HG02981 (cell line): ENCODE results near the gene FHOD3.

ENCODE experiments used
- ATAC-seq: cut with Tn5 transposase; IDR thresholded peaks from one replicate; pipeline ENCODE4 v1.9.1; 2021; ENCODE audit warnings: mild to moderate bottlenecking, moderate library complexity; ENCODE audit not compliant: unreplicated experiment

Gene FHOD3

DNA sequence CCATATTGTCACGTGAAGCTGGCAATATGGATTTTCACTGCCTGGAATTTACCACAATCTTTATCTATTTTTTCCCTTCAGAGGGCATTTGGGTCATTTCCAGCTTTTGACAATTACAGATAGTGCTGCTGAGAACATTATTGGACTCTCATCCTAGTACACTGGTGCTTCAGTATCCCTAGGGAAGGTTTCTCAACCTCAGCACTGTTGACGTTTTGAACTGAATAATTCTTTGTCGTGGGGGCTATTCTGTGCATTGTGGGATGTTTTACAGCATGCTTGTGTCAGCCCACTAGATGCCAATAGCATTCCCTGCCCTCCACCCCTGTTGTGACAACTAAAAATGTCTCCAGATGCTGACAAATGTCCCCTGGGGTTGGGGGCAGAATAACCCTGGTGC lies 345.5 kb downstream of the FHOD3 start:
- no peak for ATAC-seq

GRCh38 chr18:36648803-36649202 lies 351.3 kb downstream of the FHOD3 start:
- ATAC-seq: no peak

GRCh38 chr18:36649205-36649604 lies 351.7 kb downstream of the FHOD3 start:
- no peak for ATAC-seq

- no peak for ATAC-seq
Measured at GRCh38 chr18:36650266-36650665, 352.8 kb downstream of the FHOD3 start.

DNA sequence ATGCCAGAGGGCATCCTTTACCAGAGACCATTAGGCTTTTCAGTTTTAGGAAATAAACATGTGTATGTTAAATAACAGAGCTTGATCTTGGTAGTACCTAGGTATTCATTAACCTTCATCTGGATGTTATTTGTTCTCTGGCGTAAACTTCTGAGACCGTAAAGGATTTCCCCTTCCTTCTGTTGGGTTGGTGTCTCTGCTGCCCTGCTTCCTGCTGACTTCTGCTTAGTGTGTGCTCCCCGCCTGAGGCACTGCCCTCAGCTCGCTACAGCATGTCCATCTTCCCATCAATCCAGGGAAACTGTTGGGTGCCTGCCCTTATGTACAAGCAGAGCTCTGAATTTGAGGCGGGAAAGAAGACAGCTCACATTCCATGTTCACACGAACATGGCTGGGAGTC lies 353.4 kb downstream of the FHOD3 start:
- ATAC-seq: peak; percentile 79

GRCh38 chr18:36652503-36652902 lies 355.0 kb downstream of the FHOD3 start:
- no peak for ATAC-seq

GRCh38 chr18:36653141-36653869 lies 355.8 kb downstream of the FHOD3 start:
- no peak for ATAC-seq

DNA sequence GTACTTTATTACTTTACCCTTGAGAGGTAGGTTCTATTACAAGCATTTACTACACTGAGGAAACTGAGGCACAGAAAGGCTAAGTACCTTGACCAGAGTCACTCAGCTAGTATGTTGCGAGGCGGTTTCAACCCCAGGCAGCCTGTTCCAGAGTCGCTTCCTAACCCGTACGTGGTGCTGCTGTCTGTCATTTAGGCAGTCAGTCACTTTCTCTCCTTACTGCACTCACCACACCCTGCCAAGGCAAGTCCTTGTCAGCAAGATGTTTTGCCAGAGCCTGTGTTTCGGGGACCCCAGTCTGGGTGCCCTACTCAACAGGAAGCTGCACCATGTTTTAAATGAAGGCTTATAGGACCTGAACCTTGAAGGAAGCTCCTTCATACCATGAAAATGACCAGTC lies 356.4 kb downstream of the FHOD3 start:
- ATAC-seq: no peak

GRCh38 chr18:36655074-36655473 lies 357.6 kb downstream of the FHOD3 start:
- no peak for ATAC-seq

- no peak for ATAC-seq
Measured at GRCh38 chr18:36655930-36656329, 358.4 kb downstream of the FHOD3 start.

- no peak for ATAC-seq
Measured at GRCh38 chr18:36658611-36659010, 361.1 kb downstream of the FHOD3 start.

- ATAC-seq: no peak
Measured at GRCh38 chr18:36660311-36660710, 362.8 kb downstream of the FHOD3 start.

GRCh38 chr18:36661999-36662398 lies 364.5 kb downstream of the FHOD3 start:
- ATAC-seq: no peak

GRCh38 chr18:36663312-36663711 lies 365.8 kb downstream of the FHOD3 start:
- no peak for ATAC-seq

DNA sequence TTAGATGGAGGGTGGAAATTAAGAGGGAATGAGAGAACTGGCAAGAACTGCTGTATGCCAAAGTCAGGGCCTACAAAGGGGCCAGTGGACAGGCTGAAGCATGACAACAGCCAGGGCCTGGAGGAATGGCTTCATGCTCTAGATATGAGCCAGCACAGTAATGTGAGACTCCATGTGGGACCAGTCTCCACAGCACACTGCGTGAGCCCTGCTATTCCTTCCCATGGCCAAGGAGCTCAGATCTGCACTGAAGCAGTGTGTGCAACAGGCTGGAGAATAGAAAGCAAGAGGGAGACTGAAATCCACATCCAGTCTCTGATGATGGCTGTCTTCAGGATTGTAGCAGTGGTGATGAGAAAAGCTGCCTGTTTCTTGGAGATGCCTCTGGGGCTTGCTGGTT lies 368.4 kb downstream of the FHOD3 start:
- ATAC-seq: no peak

GRCh38 chr18:36667811-36668210 lies 370.3 kb downstream of the FHOD3 start:
- no peak for ATAC-seq

DNA sequence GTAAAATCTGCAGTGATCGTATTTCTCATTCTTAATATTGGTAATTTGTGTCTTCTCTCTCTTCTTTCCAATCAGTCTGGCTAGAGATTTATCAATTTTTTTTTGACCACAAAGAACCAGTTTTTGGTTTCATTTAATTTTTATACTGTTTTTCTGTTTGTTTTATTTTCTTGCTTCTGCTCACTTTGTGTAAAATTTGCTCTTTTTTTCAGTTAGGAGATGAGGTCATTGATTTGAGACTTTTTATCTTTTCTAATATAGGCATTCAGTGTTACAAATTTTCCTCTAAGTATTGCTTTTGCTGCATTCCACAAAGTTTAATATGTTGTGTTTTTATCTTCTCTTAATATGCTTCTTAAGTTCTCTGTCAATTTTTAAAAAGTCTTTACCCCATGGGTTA lies 370.8 kb downstream of the FHOD3 start:
- ATAC-seq: no peak

GRCh38 chr18:36672437-36673344 lies 375.2 kb downstream of the FHOD3 start:
- ATAC-seq: peak; percentile 63

GRCh38 chr18:36673452-36673851 lies 375.9 kb downstream of the FHOD3 start:
- no peak for ATAC-seq

DNA sequence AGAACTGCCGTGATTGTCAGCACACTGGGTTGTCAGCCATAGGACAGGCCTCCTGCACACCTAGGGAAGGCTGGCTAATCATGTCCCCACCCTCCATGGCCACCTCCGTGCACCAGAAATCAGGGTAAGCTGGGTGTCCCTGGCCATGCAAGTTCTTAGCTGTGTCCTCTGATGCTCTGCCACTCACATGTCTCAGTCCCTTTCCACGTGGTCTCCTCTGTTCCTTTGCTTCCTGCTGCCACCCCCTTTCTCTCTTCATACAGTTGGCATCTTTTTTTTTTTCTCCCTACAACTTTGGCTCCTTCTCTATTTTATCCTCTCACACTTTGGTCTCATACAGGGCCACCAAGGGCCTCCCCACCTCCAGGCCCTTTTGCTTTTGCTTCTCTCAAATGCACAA lies 377.6 kb downstream of the FHOD3 start:
- ATAC-seq: no peak

DNA sequence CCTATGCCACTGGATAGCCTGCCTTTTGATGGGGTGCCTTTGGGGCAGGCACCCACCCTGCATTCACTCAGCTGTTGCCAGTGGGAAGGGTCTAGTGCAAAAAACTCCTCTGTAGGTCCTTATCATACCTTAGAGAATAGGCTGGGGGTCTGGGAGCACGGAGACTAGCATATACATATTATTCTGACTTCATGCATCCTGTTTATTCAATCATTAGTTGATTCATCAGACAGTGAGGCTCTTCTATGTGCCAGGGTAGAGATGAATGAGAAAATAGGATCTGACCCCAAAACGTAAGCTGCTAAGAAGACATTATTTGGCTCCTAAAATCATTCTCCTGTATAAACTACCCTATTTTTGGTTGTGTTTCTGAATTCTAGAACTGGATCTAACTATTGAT lies 378.0 kb downstream of the FHOD3 start:
- ATAC-seq: no peak

GRCh38 chr18:36676629-36677028 lies 379.1 kb downstream of the FHOD3 start:
- no peak for ATAC-seq
